ENCODE results near the gene NBR1. TPM values are rescaled to one million over a fixed set of nuclear protein-coding genes. Genes with fewer than 3 reads are reported as not detected.

Gene NBR1
- total and polyA plus RNA-seq, 4 donors, result 18.2 to 74.6 (median 44.7) TPM

GRCh38 chr17:43211480-43212402 lies 40.7 kb downstream of the NBR1 start, which contains the start of gene TMEM106A:
Gene TMEM106A, plus strand, starts transcription at chr17:43211875. Its CDS starts 1,167 bp downstream, at chr17:43213042.
- peaks cover 17 to 38% (median 28%) of the 10 kb centered on the region in 4 donors for H3K4me1 ChIP-seq (ENCODE audit: control insufficient read depth in 4 of 4, insufficient read depth in 4 of 4, low read length in 3 of 4)
- TF ChIP-seq ZBTB33 (IDR thresholded peaks at IDR 0.05), result no peak
- TF ChIP-seq ATF3 (IDR thresholded peaks at IDR 0.05), result no peak
- TF ChIP-seq RAD21 (IDR thresholded peaks at IDR 0.05), result peak in 1 of 2 donors; percentile 5
- TF ChIP-seq HNF4A (conservative IDR thresholded peaks at IDR 0.05), result no peak
- peak; percentile 13 for TF ChIP-seq CTCF (IDR thresholded peaks at IDR 0.05; ENCODE audit: low read depth, low read length, missing input control)
- DNase-seq (ENCODE audit: low spot score), result peak; percentile 76
- H3K36me3 ChIP-seq (ENCODE audit: control insufficient read depth in 4 of 4, insufficient read depth in 3 of 4, low read depth in 1 of 4, low read length in 3 of 4), result peaks cover 6 to 41% (median 28%) of the 10 kb centered on the region in 4 donors
- WGBS, result 30% methylated on average over 54 of the region's 54 CpGs
- peak within 1 kb of the TSS; percentile 49 to 87 for H3K9ac ChIP-seq (ENCODE audit: low read depth in 1 of 2, low read length in 2 of 2)
- H3K4me3 ChIP-seq (ENCODE audit: low read depth in 1 of 3, low read length in 3 of 3), result peak within 1 kb of the TSS; percentile 50 to 71 (median 51)
- peak within 1 kb of the TSS; percentile 66 to 71 for H3K27ac ChIP-seq (ENCODE audit: low read depth in 1 of 2, low read length in 2 of 2)
- no peaks in the 10 kb centered on the region for H3K27me3 ChIP-seq (ENCODE audit: control insufficient read depth in 4 of 4, insufficient read depth in 4 of 4, low read length in 3 of 4)
- no peaks in the 10 kb centered on the region for H3K9me3 ChIP-seq (ENCODE audit: control insufficient read depth in 4 of 4, low read length in 3 of 4)

GRCh38 chr17:43212641-43213490 lies 41.9 kb downstream of the NBR1 start:
- Histone ChIP-seq H3K36me3 (ENCODE audit: control insufficient read depth in 4 of 4, insufficient read depth in 3 of 4, low read depth in 1 of 4, low read length in 3 of 4) (peaks cover 6 to 32% (median 21%) of the 10 kb centered on the region in 4 donors), H3K27me3 (ENCODE audit: control insufficient read depth in 4 of 4, insufficient read depth in 4 of 4, low read length in 3 of 4) (no peaks in the 10 kb centered on the region), H3K9me3 (ENCODE audit: control insufficient read depth in 4 of 4, low read length in 3 of 4) (no peaks in the 10 kb centered on the region), H3K4me3 (ENCODE audit: low read depth in 1 of 3, low read length in 3 of 3) (no peak overlapping the region), H3K9ac (ENCODE audit: low read depth in 1 of 2, low read length in 2 of 2) (peak overlapping the region in 1 of 2 donors; percentile 82), H3K4me1 (ENCODE audit: control insufficient read depth in 4 of 4, insufficient read depth in 4 of 4, low read length in 3 of 4) (peaks cover 17 to 44% (median 35%) of the 10 kb centered on the region in 4 donors), H3K27ac (ENCODE audit: low read depth in 1 of 2, low read length in 2 of 2) (peak overlapping the region; percentile 66 to 71)
- no peak for DNase-seq (ENCODE audit: low spot score)
- 69% methylated on average over 7 of the region's 7 CpGs for WGBS
- no peak for TF ChIP-seq FOXA1 (IDR thresholded peaks at IDR 0.05)
- TF ChIP-seq ATF3 (IDR thresholded peaks at IDR 0.05), result no peak
- TF ChIP-seq EGR1 (IDR thresholded peaks at IDR 0.05; ENCODE audit: low read depth in 2 of 2), result no peak
- no peak for TF ChIP-seq GABPA (IDR thresholded peaks at IDR 0.05 in 1 of 2, conservative IDR thresholded peaks at IDR 0.05 in 1 of 2)
- TF ChIP-seq FOXA2 (IDR thresholded peaks at IDR 0.05), result no peak
- no peak for TF ChIP-seq RXRA (IDR thresholded peaks at IDR 0.05)
- TF ChIP-seq ZBTB33 (IDR thresholded peaks at IDR 0.05), result no peak
- no peak for TF ChIP-seq HNF4A (conservative IDR thresholded peaks at IDR 0.05)
- TF ChIP-seq JUND (IDR thresholded peaks at IDR 0.05), result no peak
- no peak for TF ChIP-seq TAF1 (conservative IDR thresholded peaks at IDR 0.05)
- TF ChIP-seq YY1 (IDR thresholded peaks at IDR 0.05), result no peak
- TF ChIP-seq SP1 (IDR thresholded peaks at IDR 0.05), result no peak
- no peak for TF ChIP-seq NR2F2 (IDR thresholded peaks at IDR 0.05)
- no peak for TF ChIP-seq HNF4G (IDR thresholded peaks at IDR 0.05)
- no peak for TF ChIP-seq MAX (IDR thresholded peaks at IDR 0.05)
- no peak for TF ChIP-seq RAD21 (IDR thresholded peaks at IDR 0.05)
- TF ChIP-seq REST (IDR thresholded peaks at IDR 0.05), result no peak

Measured in liver (tissue), 9 donors.